GM12878 (cell line): ENCODE results near the gene SPATA46. TPM values are rescaled to one million over a fixed set of nuclear protein-coding genes. Genes with fewer than 3 reads are reported as not detected.

Source experiments
- ATAC-seq: fragments of 200-7000 bp; cut with Tn5 transposase; 3 replicates; pipeline ENCODE4 v1.9.1; 2020; ENCODE audit warnings: mild to moderate bottlenecking, moderate library complexity
- BruUV-seq: library from RNA; stranded (reverse); fragments of 400-500 nt; replicated peaks from 2 replicates; lab custom pipeline; 2021; lab: Mats Ljungman, UMichigan
- CTCF ChIA-PET: fragments of 300-600 bp; sonication (Branson Sonifier 250); formaldehyde crosslinking; extraction: SDS; loops from one replicate; lab custom pipeline; 2021; ENCODE audit warnings: inconsistent platforms; lab: Yijun Ruan, JAX
- POLR2A ChIA-PET: fragments of 350-600 bp; formaldehyde crosslinking; extraction: SDS; loops from one replicate; lab custom pipeline; 2021; ENCODE audit warnings: inconsistent platforms; lab: Charles Lee
- RAD21 ChIA-PET: fragments of 300-600 bp; sonication (Branson Sonifier 250); formaldehyde crosslinking; loops from one replicate; lab custom pipeline; 2023; ENCODE audit warnings: antibody characterized with exemption; ENCODE audit not compliant: unreplicated experiment; lab: Charles Lee
- SMC1A ChIA-PET: fragments of 300-600 bp; sonication (Branson Sonifier 250); formaldehyde crosslinking; loops from one replicate; lab custom pipeline; 2023; ENCODE audit not compliant: unreplicated experiment, uncharacterized antibody; lab: Charles Lee
- DNase-seq: peaks from one replicate; pipeline ENCODE4 v3.0.0-alpha.2; 2011; ENCODE audit warnings: low read depth, low spot score
- FAIRE-seq: peaks from 3 replicates; lab custom pipeline; 2011; peaks lifted over from hg19 to GRCh38; lab: Jason Lieb, UNC
- H2AFZ ChIP-seq: 2 replicates; pipeline ENCODE4 v1.6.0; 2011; ENCODE audit warnings: low read depth, low read length, control low read depth; ENCODE audit not compliant: control insufficient read depth
- H3K27ac ChIP-seq: 2 replicates; pipeline ENCODE4 v1.5.1; 2011; ENCODE audit warnings: control low read depth; ENCODE audit not compliant: control insufficient read depth, insufficient read depth
- H3K27me3 ChIP-seq, 2 experiments: replicated peaks in 1 of 2; 2 replicates each; pipeline versions ENCODE4 v1.6.0 to v1.6.1; 2011; ENCODE audit warnings: low read length in 1 of 2; ENCODE audit not compliant: control insufficient read depth in 2 of 2, insufficient read depth in 2 of 2
- H3K36me3 ChIP-seq, 2 experiments: 2 replicates each; pipeline ENCODE4 v1.5.1; 2011; ENCODE audit warnings: low read length in 1 of 2; ENCODE audit not compliant: control insufficient read depth in 2 of 2, insufficient read depth in 2 of 2
- H3K4me1 ChIP-seq: 2 replicates; pipeline ENCODE4 v1.6.1; 2011; ENCODE audit warnings: mild to moderate bottlenecking, low read length, moderate library complexity, mixed read lengths; ENCODE audit not compliant: control insufficient read depth, insufficient read depth
- H3K4me2 ChIP-seq: 2 replicates; pipeline ENCODE4 v1.6.0; 2011; ENCODE audit warnings: control low read depth; ENCODE audit not compliant: control insufficient read depth, insufficient read depth
- H3K4me3 ChIP-seq: fragments of 200-600 bp; sonication (generic); 2 replicates; pipeline ENCODE4 v1.5.1; 2016
- H3K79me2 ChIP-seq: 2 replicates; pipeline ENCODE4 v1.6.0; 2011; ENCODE audit warnings: low read length; ENCODE audit not compliant: control insufficient read depth, insufficient read depth
- H3K9ac ChIP-seq: 2 replicates; pipeline ENCODE4 v1.8.0; 2011; ENCODE audit warnings: low read length, control low read depth, mixed read lengths; ENCODE audit not compliant: control insufficient read depth, insufficient read depth
- H3K9me3 ChIP-seq: replicated peaks from 3 replicates; pipeline ENCODE4 v1.5.1; 2011; ENCODE audit warnings: mild to moderate bottlenecking, low read length; ENCODE audit not compliant: control insufficient read depth, insufficient read depth
- H4K20me1 ChIP-seq: 2 replicates; pipeline ENCODE4 v1.6.0; 2011; ENCODE audit not compliant: control insufficient read depth, insufficient read depth
- BHLHE40 ChIP-seq, 2 experiments: fragments of 450-650 bp in 1 of 2; IDR thresholded peaks; 2 replicates each; pipeline ENCODE4 v1.6.1; 2011 to 2017; ENCODE audit warnings: low read depth in 2 of 2, borderline replicate concordance in 1 of 2, improper control_type of control experiment in 1 of 2, low read length in 1 of 2, mild to moderate bottlenecking in 1 of 2
- CUX1 ChIP-seq: IDR thresholded peaks from 2 replicates; pipeline ENCODE4 v1.6.1; 2012; ENCODE audit warnings: improper control_type of control experiment, low read depth, low read length; ENCODE audit not compliant: insufficient replicate concordance
- ESRRA ChIP-seq: IDR thresholded peaks from 2 replicates; pipeline ENCODE4 v1.6.1; 2012; ENCODE audit warnings: mild to moderate bottlenecking, low read length, improper control_type of control experiment
- FOS ChIP-seq: IDR thresholded peaks from 3 replicates; pipeline ENCODE4 v1.6.1; 2011; ENCODE audit warnings: borderline replicate concordance; ENCODE audit not compliant: insufficient read length; ENCODE audit errors: extremely low read depth
- MAX ChIP-seq: IDR thresholded peaks from 2 replicates; pipeline ENCODE4 v1.6.1; 2012; ENCODE audit warnings: low read depth, low read length, improper control_type of control experiment
- MEF2A ChIP-seq: IDR thresholded peaks from 2 replicates; pipeline ENCODE4 v1.6.1; 2011; ENCODE audit warnings: low read depth, mild to moderate bottlenecking, low read length, moderate library complexity; ENCODE audit not compliant: insufficient read depth
- MLLT1 ChIP-seq: fragments of 450-650 bp; IDR thresholded peaks from 2 replicates; pipeline ENCODE4 v1.6.1; 2016; ENCODE audit warnings: mild to moderate bottlenecking
- POLR2AphosphoS2 ChIP-seq: IDR thresholded peaks from 2 replicates; pipeline ENCODE4 v1.6.1; 2011; ENCODE audit warnings: low read depth, mild to moderate bottlenecking, low read length, improper control_type of control experiment, moderate library complexity
- RFX5 ChIP-seq: IDR thresholded peaks from 2 replicates; pipeline ENCODE4 v1.6.1; 2011; ENCODE audit warnings: low read depth, low read length, improper control_type of control experiment
- USF2 ChIP-seq: IDR thresholded peaks from 2 replicates; pipeline ENCODE4 v1.6.1; 2011; ENCODE audit warnings: low read depth, low read length, improper control_type of control experiment, borderline replicate concordance
- YY1 ChIP-seq: IDR thresholded peaks from 2 replicates; pipeline ENCODE4 v1.6.1; 2011; ENCODE audit warnings: low read depth, mild to moderate bottlenecking, low read length
- ZBTB33 ChIP-seq: fragments of 450-650 bp; IDR thresholded peaks from 2 replicates; pipeline ENCODE4 v1.6.1; 2017; ENCODE audit warnings: mild to moderate bottlenecking
- ZNF622 ChIP-seq: fragments of 450-650 bp; IDR thresholded peaks from 2 replicates; pipeline ENCODE4 v1.6.1; 2017; ENCODE audit warnings: mild to moderate bottlenecking, inconsistent platforms
- WGBS: methylation state at CpG from one replicate; pipeline ENCODE4 v1.1.6; 2016; ENCODE audit warnings: low lambda C conversion rate; ENCODE audit not compliant: insufficient replicate concordance, insufficient coverage; ENCODE audit errors: missing lambda C conversion rate; 5-methylcytosine and 5-hydroxymethylcytosine counted together
- in situ Hi-C: fragments of 300-500 bp; cut with MboI; formaldehyde crosslinking; loops from 9 replicates; pipeline ENCODE4 v1.14.3; 2018; ENCODE audit warnings: mixed read lengths
- intact Hi-C: fragments of 100-400 bp; cut with micrococcal nuclease; formaldehyde crosslinking; loops from one replicate; pipeline ENCODE4 v1.14.2; 2022; ENCODE audit not compliant: unreplicated experiment
- polyA plus RNA-seq, 11 experiments: library from polyadenylated mRNA; depleted of rRNA in 4 of 11; unstranded in 6 of 11; stranded (reverse) in 5 of 11; fragments of >200 nt; fragmentation: Nextera tagmentation in 4 of 11; fragmentation: Illumina TruSeq in 1 of 11; extraction: Ambion mirVana in 4 of 11; extraction: Trizol in 1 of 11; gene quantifications; 1 replicate in 1 of 11; 2 replicates in 10 of 11; pipeline versions ENCODE4 v1.2.1 to v1.2.3, GENCODE V29; 2011 to 2016; ENCODE audit warnings: inconsistent platforms in 2 of 11, missing spikeins in 2 of 11, low read depth in 1 of 11
- total RNA-seq, 4 experiments: library from RNA; depleted of rRNA in 3 of 4; stranded (reverse); fragments of >200 nt in 3 of 4; fragmentation: Illumina TruSeq in 1 of 4; extraction: Trizol in 1 of 4; gene quantifications; 2 replicates each; pipeline versions ENCODE4 v1.2.1 to v1.2.3, GENCODE V29; 2013 to 2021

The SPATA46 gene
- total and polyA plus RNA-seq, 10 of the 15 experiments (the other 5 are each of a cell fraction or from before 2014, with no cell fraction given), result not detected

GRCh38 chr1:162370721-162371120, 5.9 kb downstream of the SPATA46 start:
- no peaks in the 10 kb centered on the region for H3K79me2 ChIP-seq
- H2AFZ ChIP-seq, result no peak overlapping the region
- WGBS, result 0% methylated on average over 3 of the region's 3 CpGs
- ATAC-seq, result no peak
- H3K9me3 ChIP-seq, result no peaks in the 10 kb centered on the region
- H3K36me3 ChIP-seq, result no peaks in the 10 kb centered on the region
- H3K4me1 ChIP-seq, result no peaks in the 10 kb centered on the region
- H3K4me2 ChIP-seq, result no peak overlapping the region
- ChIA-PET RAD21 (interaction anchor here (1.0 to 1.2 kb wide), 2 partner anchors 10 to 13 kb away, joined by 3 read pairs; no protein-coding TSS in a partner anchor), SMC1A (interaction anchor here (2.0 to 2.2 kb wide), 2 partner anchors 10 to 18 kb away, joined by 6 read pairs; no protein-coding TSS in a partner anchor), POLR2A (no interaction called here), CTCF (interaction anchor here (1.6 to 3.0 kb wide), 2 partner anchors 8 to 13 kb away, joined by 4 to 15 read pairs; no protein-coding TSS in a partner anchor)
- FAIRE-seq, result no peak
- no TSS peak for BruUV-seq
- H3K27me3 ChIP-seq, result no peaks in the 10 kb centered on the region
- H3K9ac ChIP-seq, result no peak overlapping the region
- H4K20me1 ChIP-seq, result no peaks in the 10 kb centered on the region; the same call in 1 of the 2 replicates
- intact Hi-C loops, result no loop called here
- in situ Hi-C loops, result no loop called here
- no peak overlapping the region for H3K27ac ChIP-seq
- DNase-seq, result no peak
- no peak overlapping the region for H3K4me3 ChIP-seq
- TF ChIP-seq FOS (no peak), POLR2AphosphoS2 (no peak), MLLT1 (no peak), ZBTB33 (no peak), MEF2A (no peak), ZNF622 (no peak), RFX5 (no peak), CUX1 (no peak), YY1 (no peak), ESRRA (no peak), USF2 (no peak), BHLHE40 (IDR thresholded peaks at IDR 0.05; ENCODE audit: borderline replicate concordance in 1 of 2, low read depth in 2 of 2, low read length in 1 of 2) (no peak), MAX (no peak)
